Body of pancreas (tissue), 4 donors: Measurements from ENCODE around the gene RNF225. TPM values are rescaled to one million over a fixed set of nuclear protein-coding genes. Genes with fewer than 3 reads are reported as not detected.
A peak's percentile ranks its signal among the peaks of the same experiment; 100 is the strongest.
"Not testable (repeated sequence)": the region's sequence is repeated elsewhere in the genome, so short reads cannot be mapped to it uniquely, and the experiment has no call there.

Experiments used
- ATAC-seq: fragments of 150-250 bp; one replicate; pipeline ENCODE4 v1.9.1; 2016
- DNase-seq, 4 donors: peaks; one replicate each; pipeline ENCODE4 v3.0.0-alpha.2; 2019
- H3K27ac ChIP-seq, 4 donors: fragments of 200-600 bp; sonication (generic); 1 replicate in 3 of 4; 2 replicates in 1 of 4; pipeline versions ENCODE4 v1.5.1 to v1.6.1; 2016 to 2019; ENCODE audit warnings: mild to moderate bottlenecking in 1 of 4, mixed read lengths in 1 of 4, moderate library complexity in 1 of 4
- H3K27me3 ChIP-seq, 2 donors: fragments of 200-600 bp; sonication (generic); one replicate each; pipeline ENCODE4 v1.6.0; 2016; ENCODE audit warnings: mild to moderate bottlenecking in 1 of 2
- H3K36me3 ChIP-seq, 2 donors: fragments of 200-600 bp; sonication (generic); replicated peaks in 1 of 2; 2 replicates each; pipeline ENCODE4 v1.5.1; 2016; ENCODE audit warnings: low read depth in 2 of 2; ENCODE audit not compliant: insufficient read depth in 1 of 2
- H3K4me1 ChIP-seq: fragments of 200-600 bp; sonication (generic); one replicate; pipeline ENCODE4 v1.6.0; 2016
- H3K4me3 ChIP-seq, 2 donors: fragments of 200-600 bp; sonication (generic); 1 replicate in 1 of 2; 2 replicates in 1 of 2; pipeline ENCODE4 v1.5.1; 2016 to 2019
- H3K9me3 ChIP-seq, 3 donors: fragments of 200-600 bp; sonication (generic); 1 replicate in 2 of 3; 2 replicates in 1 of 3; pipeline ENCODE4 v1.5.1; 2016
- POLR2A ChIP-seq, 3 donors: fragments of 450-650 bp; IDR thresholded peaks; one replicate each; pipeline ENCODE4 v1.6.1; 2016; ENCODE audit warnings: antibody characterized with exemption in 3 of 3, mild to moderate bottlenecking in 2 of 3
- WGBS, 2 donors: methylation state at CpG; one replicate each; pipeline ENCODE4 v1.1.5; 2017; 5-methylcytosine and 5-hydroxymethylcytosine counted together
- intact Hi-C: fragments of 100-400 bp; cut with DNase I; formaldehyde crosslinking; loops from one replicate; pipeline ENCODE4 v1.15.1; 2023
- total RNA-seq, 2 donors: library from RNA; depleted of rRNA; stranded (reverse); fragments of >200 nt; gene quantifications; one replicate each; pipeline ENCODE4 v1.1.0, GENCODE V29; 2016
- TF ChIP-seq, protein P1 (sequence below), 7 experiments: fragments of 450-650 bp in 4 of 7; fragments of 200-600 bp in 3 of 7; sonication (generic) in 3 of 7; IDR thresholded peaks; one replicate each; pipeline ENCODE4 v1.5.1; 2016 to 2019; ENCODE audit warnings: antibody characterized with exemption in 7 of 7

Gene RNF225
- not detected for total RNA-seq

DNA sequence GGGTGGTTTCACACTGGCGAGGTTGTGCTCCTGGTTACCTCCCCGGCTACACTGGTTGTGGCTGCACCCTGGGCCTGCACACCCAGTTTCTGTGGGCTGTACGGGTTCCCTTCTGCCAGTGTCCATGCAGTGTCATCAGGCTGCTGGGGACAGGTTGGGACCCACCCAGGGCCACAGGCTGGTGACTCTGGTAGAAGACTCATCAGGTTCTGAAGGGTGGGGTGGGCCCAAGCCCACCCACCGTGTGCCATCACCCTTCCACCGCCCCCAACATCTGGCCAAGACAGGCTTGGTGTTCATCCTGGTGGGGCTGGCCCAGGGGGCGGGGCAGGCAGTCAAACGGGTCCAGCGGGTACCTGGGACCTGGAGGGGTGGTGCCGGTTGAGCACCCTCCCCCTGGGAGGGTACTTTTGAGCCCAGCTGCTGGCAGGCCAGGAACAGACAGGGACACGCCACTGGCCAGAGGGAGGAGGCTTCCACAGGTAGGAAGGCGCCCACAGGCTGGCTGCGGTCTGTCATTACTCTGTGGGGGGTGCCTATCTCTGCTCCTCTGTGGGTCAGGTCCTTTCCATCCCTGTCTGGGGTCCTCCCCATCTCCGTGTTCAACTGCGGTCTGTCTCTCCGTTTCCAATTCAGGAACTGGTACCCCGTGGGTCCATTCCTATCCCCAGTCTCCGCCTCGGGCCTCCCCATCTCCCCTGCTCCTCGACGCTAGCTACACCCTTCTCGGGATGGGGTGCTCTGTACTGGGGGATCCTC is at the start of gene RNF225:
RNF225 (plus strand) TSS at position 437 of the 759 bp plus-strand sequence. CDS start 434 bp downstream, outside the sequence.
- no peak within 1 kb of the TSS for H3K27ac ChIP-seq
- peaks cover 17 to 23% of the 10 kb centered on the region in 2 donors for H3K36me3 ChIP-seq
- 28 to 30% methylated on average over 10 to 20 of the region's 21 CpGs for WGBS, 2 donors
- H3K27me3 ChIP-seq = no peaks in the 10 kb centered on the region
- peaks cover 27% of the 10 kb centered on the region for H3K4me1 ChIP-seq
- intact Hi-C loops = no loop called here
- DNase-seq (peak in 2 of 4 donors; percentile 43 to 48), ATAC-seq (peak; percentile 63)
- H3K9me3 ChIP-seq = no peaks in the 10 kb centered on the region
- H3K4me3 ChIP-seq = no peak within 1 kb of the TSS
- TF ChIP-seq POLR2A (IDR thresholded peaks at IDR 0.05) = peak in 2 of 3 donors; percentile 4 to 30
- TF ChIP-seq, protein P1, sequence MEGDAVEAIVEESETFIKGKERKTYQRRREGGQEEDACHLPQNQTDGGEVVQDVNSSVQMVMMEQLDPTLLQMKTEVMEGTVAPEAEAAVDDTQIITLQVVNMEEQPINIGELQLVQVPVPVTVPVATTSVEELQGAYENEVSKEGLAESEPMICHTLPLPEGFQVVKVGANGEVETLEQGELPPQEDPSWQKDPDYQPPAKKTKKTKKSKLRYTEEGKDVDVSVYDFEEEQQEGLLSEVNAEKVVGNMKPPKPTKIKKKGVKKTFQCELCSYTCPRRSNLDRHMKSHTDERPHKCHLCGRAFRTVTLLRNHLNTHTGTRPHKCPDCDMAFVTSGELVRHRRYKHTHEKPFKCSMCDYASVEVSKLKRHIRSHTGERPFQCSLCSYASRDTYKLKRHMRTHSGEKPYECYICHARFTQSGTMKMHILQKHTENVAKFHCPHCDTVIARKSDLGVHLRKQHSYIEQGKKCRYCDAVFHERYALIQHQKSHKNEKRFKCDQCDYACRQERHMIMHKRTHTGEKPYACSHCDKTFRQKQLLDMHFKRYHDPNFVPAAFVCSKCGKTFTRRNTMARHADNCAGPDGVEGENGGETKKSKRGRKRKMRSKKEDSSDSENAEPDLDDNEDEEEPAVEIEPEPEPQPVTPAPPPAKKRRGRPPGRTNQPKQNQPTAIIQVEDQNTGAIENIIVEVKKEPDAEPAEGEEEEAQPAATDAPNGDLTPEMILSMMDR (IDR thresholded peaks at IDR 0.05) = no peak

DNA sequence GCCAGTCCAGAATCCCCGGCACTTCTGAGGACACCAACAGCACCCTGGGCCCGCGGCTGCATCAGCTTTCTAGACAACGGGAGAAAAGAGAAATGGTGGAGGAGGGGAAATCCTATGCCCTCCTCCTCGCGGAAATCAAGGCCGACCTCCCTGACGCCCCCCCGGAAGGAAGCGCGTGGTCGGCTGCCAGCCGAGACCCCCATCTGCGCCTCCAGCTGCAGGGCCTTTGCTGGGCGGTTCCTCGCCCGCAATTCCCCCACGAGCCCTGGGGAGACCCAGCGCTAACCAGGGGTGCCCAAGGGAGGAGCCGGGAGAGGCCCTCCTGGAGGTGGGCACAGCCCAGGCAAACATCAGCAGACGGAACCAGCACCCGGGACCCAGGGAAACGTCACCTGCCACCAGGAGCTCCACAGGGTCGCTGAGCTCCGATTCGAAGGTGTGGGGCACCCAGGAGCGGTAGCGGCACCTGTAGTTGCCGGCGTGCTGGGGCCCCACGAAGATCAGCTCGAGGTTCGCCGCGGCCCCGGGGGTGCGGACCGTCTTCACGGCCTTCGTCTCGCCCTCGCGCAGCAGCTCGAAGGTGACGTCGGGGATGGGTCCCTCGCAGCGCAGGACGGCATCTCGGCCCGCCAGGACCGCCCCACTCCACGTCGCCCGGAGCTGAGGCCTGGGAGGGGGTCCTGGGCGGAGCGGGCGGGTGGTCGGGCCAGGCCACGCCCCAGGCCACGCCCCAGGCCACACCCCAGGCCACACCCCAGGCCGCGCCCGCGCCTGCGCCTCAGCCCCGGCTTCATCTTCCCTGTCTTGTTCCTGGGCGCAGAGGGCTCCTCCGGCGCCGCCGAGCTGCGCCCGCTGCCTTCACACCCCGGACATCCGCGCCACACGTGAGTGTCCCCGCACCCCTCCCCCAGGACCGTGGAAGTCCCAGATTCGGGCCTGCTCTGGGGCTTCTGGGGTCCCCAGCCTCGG is 48.2 kb upstream of the RNF225 start:
- ATAC-seq = peak; percentile 79
- H3K4me1 ChIP-seq = peaks cover 18% of the 10 kb centered on the region
- peaks cover 0 to 5% of the 10 kb centered on the region in 2 donors for H3K27me3 ChIP-seq
- intact Hi-C loops = no loop called here
- H3K27ac ChIP-seq = peak overlapping the region in 2 of 4 donors; percentile 53 to 56
- no peaks in the 10 kb centered on the region for H3K9me3 ChIP-seq
- H3K36me3 ChIP-seq = no peaks in the 10 kb centered on the region
- H3K4me3 ChIP-seq = peak overlapping the region; percentile 11 to 22
- DNase-seq = peak; percentile 37 to 56 (median 42)
- 3 to 13% methylated on average over 20 to 76 of the region's 82 CpGs for WGBS, 2 donors
- TF ChIP-seq, protein P1 (IDR thresholded peaks at IDR 0.05) = no peak
- TF ChIP-seq POLR2A (IDR thresholded peaks at IDR 0.05) = peak in 2 of 3 donors; percentile 37 to 42

DNA sequence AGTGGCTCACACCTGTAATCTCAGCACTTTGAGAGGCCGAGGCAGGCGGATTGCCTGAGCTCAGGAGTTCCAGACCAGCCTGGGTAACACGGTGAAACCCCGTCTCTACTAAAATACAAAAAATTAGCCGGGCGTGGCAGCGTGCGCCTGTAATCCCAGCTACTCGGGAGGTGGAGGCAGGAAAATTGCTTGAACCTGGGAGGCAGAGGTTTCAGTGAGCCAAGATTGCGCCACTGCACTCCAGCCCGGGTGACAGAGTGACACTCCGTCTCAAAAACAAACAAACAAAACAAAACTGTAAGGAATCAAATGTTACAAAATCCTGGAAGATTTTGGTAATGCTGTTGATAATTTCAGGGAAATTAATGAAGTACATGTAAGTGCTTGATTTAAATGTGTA is 47.4 kb upstream of the RNF225 start:
- not testable (repeated sequence) for DNase-seq, H3K27ac ChIP-seq

DNA sequence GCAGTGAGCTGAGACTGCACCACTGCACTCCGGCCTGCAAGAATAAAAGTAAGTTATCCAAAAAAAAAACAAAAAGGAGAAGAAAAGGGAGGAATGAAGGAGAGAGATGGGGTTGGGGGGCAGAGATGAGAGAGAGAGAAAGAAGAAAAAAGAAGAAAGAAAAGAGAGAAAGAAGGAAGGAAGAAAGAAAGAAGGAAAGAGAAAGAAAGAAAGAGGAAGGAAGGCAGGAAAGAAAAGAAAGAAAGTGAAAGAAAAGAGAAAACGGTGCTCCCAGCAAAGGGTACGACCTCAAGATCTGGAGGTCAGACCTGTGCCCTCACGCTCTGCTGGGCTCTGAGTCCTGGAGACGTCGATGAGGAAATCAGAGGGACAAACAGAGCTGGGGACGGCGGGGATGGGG is 45.9 kb upstream of the RNF225 start:
- DNase-seq = no peak
- ATAC-seq = no peak
- Histone ChIP-seq H3K9me3 (no peaks in the 10 kb centered on the region), H3K27me3 (peaks cover 0 to 5% of the 10 kb centered on the region in 2 donors), H3K36me3 (no peaks in the 10 kb centered on the region), H3K27ac (no peak overlapping the region), H3K4me3 (no peak overlapping the region), H3K4me1 (peaks cover 18% of the 10 kb centered on the region)
- intact Hi-C loops = no loop called here
- 36 to 74% methylated on average over 8 of the region's 8 CpGs for WGBS, 2 donors
- TF ChIP-seq, protein P1 (IDR thresholded peaks at IDR 0.05) = no peak
- no peak for TF ChIP-seq POLR2A (IDR thresholded peaks at IDR 0.05)

More for the DNA sequence above, 47.4 kb upstream of the RNF225 start:
- H3K36me3 ChIP-seq, ATAC-seq, intact Hi-C loops, H3K9me3 ChIP-seq, H3K27me3 ChIP-seq: not testable (repeated sequence)
- 14 to 17% methylated on average over 12 of the region's 12 CpGs for WGBS, 2 donors
- H3K4me1 ChIP-seq = peaks cover 18% of the 10 kb centered on the region
- H3K4me3 ChIP-seq = peak overlapping the region in 1 of 2 donors; percentile 22
